Neural cell (in vitro differentiated cells): ENCODE measurements around the gene NME7. TPM values are rescaled to one million over a fixed set of nuclear protein-coding genes. Genes with fewer than 3 reads are reported as not detected.

Source experiments
- H2AFZ ChIP-seq: fragments of 200-600, 300-800 bp; sonication (generic), shearing (Covaris generic); 2 replicates; pipeline ENCODE4 v1.6.0; 2014; ENCODE audit warnings: low read depth, mild to moderate bottlenecking, antibody characterized with exemption, low read length, moderate library complexity
- H3F3A ChIP-seq: fragments of 200-600 bp; shearing (Covaris generic); 2 replicates; pipeline ENCODE4 v1.6.1; 2016; ENCODE audit warnings: mild to moderate bottlenecking, moderate library complexity, mixed read lengths, antibody characterized with exemption, low read length; ENCODE audit not compliant: insufficient read depth, poor library complexity, severe bottlenecking
- H3K27ac ChIP-seq: fragments of 200-600, 300-800 bp; sonication (generic), shearing (Covaris generic); 2 replicates; pipeline ENCODE4 v1.5.1; 2014; ENCODE audit warnings: mild to moderate bottlenecking, low read length, moderate library complexity
- H3K27me3 ChIP-seq: fragments of 300-800, 200-600 bp; sonication (generic), shearing (Covaris generic); 2 replicates; pipeline ENCODE4 v1.6.0; 2014; ENCODE audit warnings: mild to moderate bottlenecking, low read depth, low read length, moderate library complexity; ENCODE audit not compliant: insufficient read depth
- H3K36me3 ChIP-seq: fragments of 300-800, 200-600 bp; sonication (generic), shearing (Covaris generic); 2 replicates; pipeline ENCODE4 v1.5.1; 2014; ENCODE audit warnings: mild to moderate bottlenecking, antibody characterized with exemption, low read length, moderate library complexity; ENCODE audit not compliant: insufficient read depth
- H3K4me2 ChIP-seq: fragments of 300-800, 200-600 bp; sonication (generic), shearing (Covaris generic); 2 replicates; pipeline ENCODE4 v1.6.0; 2014; ENCODE audit warnings: mild to moderate bottlenecking, low read length
- H3K4me3 ChIP-seq: fragments of 300-800, 200-600 bp; sonication (generic), shearing (Covaris generic); 2 replicates; pipeline ENCODE4 v1.5.1; 2014; ENCODE audit warnings: mild to moderate bottlenecking, low read length, moderate library complexity
- H3K79me2 ChIP-seq: fragments of 200-600 bp; shearing (Covaris generic); replicated peaks from 2 replicates; pipeline ENCODE4 v1.6.0; 2014; ENCODE audit warnings: mild to moderate bottlenecking, low read length, moderate library complexity; ENCODE audit not compliant: insufficient read depth
- H3K9ac ChIP-seq: fragments of 300-800, 200-600 bp; sonication (generic), shearing (Covaris generic); 2 replicates; pipeline ENCODE4 v1.6.1; 2016; ENCODE audit warnings: mild to moderate bottlenecking, low read length, mixed read lengths
- H3K9me2 ChIP-seq: fragments of 200-600 bp; shearing (Covaris generic); 2 replicates; pipeline ENCODE4 v1.6.1; 2016; ENCODE audit warnings: mild to moderate bottlenecking, low read length, mixed read lengths; ENCODE audit not compliant: insufficient read depth
- H3K9me3 ChIP-seq: fragments of 200-600, 300-800 bp; sonication (generic), shearing (Covaris generic); 2 replicates; pipeline ENCODE4 v1.6.1; 2016; ENCODE audit warnings: mild to moderate bottlenecking, mixed run types, low read length, moderate library complexity, mixed read lengths
- H4K20me1 ChIP-seq: fragments of 200-600 bp; shearing (Covaris generic); 2 replicates; pipeline ENCODE4 v1.6.1; 2016; ENCODE audit warnings: mild to moderate bottlenecking, mixed run types; ENCODE audit not compliant: insufficient read depth
- CTCF ChIP-seq: fragments of 450-650 bp; IDR thresholded peaks from 2 replicates; pipeline ENCODE4 v1.5.1; 2014; ENCODE audit warnings: antibody characterized with exemption, mild to moderate bottlenecking, moderate library complexity; ENCODE audit not compliant: poor library complexity, severe bottlenecking
- EP300 ChIP-seq: fragments of 450-650 bp; conservative IDR thresholded peaks from 2 replicates; pipeline ENCODE4 v1.6.1; 2014; ENCODE audit warnings: antibody characterized with exemption, mild to moderate bottlenecking, moderate library complexity; ENCODE audit not compliant: poor library complexity, severe bottlenecking
- EZH2 ChIP-seq: fragments of 200-600, 300-800 bp; shearing (Covaris generic), sonication (generic); IDR thresholded peaks from 2 replicates; pipeline ENCODE4 v1.6.1; 2014; ENCODE audit warnings: antibody characterized with exemption, low read length, borderline replicate concordance, mild to moderate bottlenecking; ENCODE audit not compliant: insufficient read depth, poor library complexity, severe bottlenecking
- MXI1 ChIP-seq: fragments of 450-650 bp; conservative IDR thresholded peaks from 2 replicates; pipeline ENCODE4 v1.6.1; 2014; ENCODE audit warnings: antibody characterized with exemption, mild to moderate bottlenecking; ENCODE audit not compliant: poor library complexity, severe bottlenecking
- POLR2AphosphoS5 ChIP-seq: IDR thresholded peaks from 2 replicates; pipeline ENCODE4 v1.6.1; 2012
- RAD21 ChIP-seq: fragments of 450-650 bp; conservative IDR thresholded peaks from 2 replicates; pipeline ENCODE4 v1.6.1; 2014; ENCODE audit warnings: antibody characterized with exemption, mild to moderate bottlenecking, moderate library complexity
- REST ChIP-seq: IDR thresholded peaks from 2 replicates; pipeline ENCODE4 v1.6.1; 2012; ENCODE audit warnings: borderline replicate concordance
- SMC3 ChIP-seq: fragments of 450-650 bp; conservative IDR thresholded peaks from 2 replicates; pipeline ENCODE4 v1.6.1; 2014; ENCODE audit warnings: antibody characterized with exemption, mild to moderate bottlenecking, moderate library complexity; ENCODE audit not compliant: poor library complexity
- TAF1 ChIP-seq: IDR thresholded peaks from 2 replicates; pipeline ENCODE4 v1.6.1; 2012; ENCODE audit warnings: low read depth
- polyA plus RNA-seq: library from polyadenylated mRNA; depleted of rRNA; stranded (reverse); fragments of >200 nt; gene quantifications from 2 replicates; pipeline ENCODE4 v1.2.3, GENCODE V29; 2014

The NME7 gene
- polyA plus RNA-seq, 1 donor from 2014 or later, result 42.4 TPM

- TF ChIP-seq MXI1, result no peak
- TF ChIP-seq EZH2, result no peak
- TF ChIP-seq RAD21, result no peak
- no peak for TF ChIP-seq CTCF
- TF ChIP-seq SMC3, result no peak
- TF ChIP-seq EP300, result no peak
- TF ChIP-seq REST, result no peak
- no peak for TF ChIP-seq TAF1
- no peak for TF ChIP-seq POLR2AphosphoS5
- H3F3A ChIP-seq, result no peaks in the 10 kb centered on the region
- H3K36me3 ChIP-seq, result no peaks in the 10 kb centered on the region
- no peak overlapping the region for H3K4me2 ChIP-seq
- no peaks in the 10 kb centered on the region for H3K9me3 ChIP-seq
- no peaks in the 10 kb centered on the region for H3K9me2 ChIP-seq
- peaks cover 19% of the 10 kb centered on the region for H3K79me2 ChIP-seq
- H2AFZ ChIP-seq, result no peak overlapping the region
- H3K9ac ChIP-seq, result no peak overlapping the region
- H4K20me1 ChIP-seq, result no peaks in the 10 kb centered on the region
- no peak overlapping the region for H3K4me3 ChIP-seq
- no peak overlapping the region for H3K27ac ChIP-seq
- H3K27me3 ChIP-seq, result no peaks in the 10 kb centered on the region
Observed at GRCh38 chr1:169330927-169331326, 36.7 kb downstream of the NME7 start.

- H3K36me3 ChIP-seq, result no peaks in the 10 kb centered on the region
- H3K9me3 ChIP-seq, result no peaks in the 10 kb centered on the region
- H4K20me1 ChIP-seq, result no peaks in the 10 kb centered on the region
- no peaks in the 10 kb centered on the region for H3F3A ChIP-seq
- H3K9ac ChIP-seq, result no peak overlapping the region
- no peak for TF ChIP-seq CTCF
- TF ChIP-seq SMC3, result no peak
- no peak for TF ChIP-seq MXI1
- H3K79me2 ChIP-seq, result peaks cover 19% of the 10 kb centered on the region
- H3K4me3 ChIP-seq, result no peak overlapping the region
- no peak overlapping the region for H2AFZ ChIP-seq
- H3K27ac ChIP-seq, result no peak overlapping the region
- no peak overlapping the region for H3K4me2 ChIP-seq
- no peaks in the 10 kb centered on the region for H3K9me2 ChIP-seq
- no peaks in the 10 kb centered on the region for H3K27me3 ChIP-seq
Observed at GRCh38 chr1:169329383-169329782, 38.2 kb downstream of the NME7 start.
